Fibroblast of skin of scalp (primary cell): Measurements from ENCODE around the gene WLS.

Experiments used
- DNase-seq: peaks from one replicate; pipeline ENCODE4 v3.0.0-alpha.2; 2013

Gene WLS

DNA sequence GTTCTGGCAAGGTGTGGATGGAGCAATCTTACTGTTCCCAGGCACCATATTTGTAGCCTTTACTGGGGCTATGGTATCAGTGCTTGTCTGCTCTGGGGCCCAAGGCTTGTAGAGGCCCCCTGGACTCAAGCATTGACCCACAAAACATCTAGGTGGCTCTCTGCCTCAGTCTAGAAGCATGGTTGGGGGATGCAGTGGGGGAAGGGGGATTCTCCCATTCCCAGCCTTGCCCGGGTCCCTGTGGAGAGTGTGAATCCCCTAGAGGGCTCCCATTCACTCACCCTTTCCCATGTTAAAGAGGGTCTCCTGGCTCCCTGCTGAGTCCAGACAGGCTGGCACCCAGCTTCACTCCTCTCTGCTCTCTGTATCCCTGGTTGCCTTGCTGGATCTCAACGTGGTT is 153.7 kb downstream of the WLS start:
- no peak for DNase-seq
